Measurements from ENCODE around the gene RBMS3.
A peak's percentile ranks its signal among the peaks of the same experiment; 100 is the strongest.

The RBMS3 gene

GRCh38 chr3:29331456-29332194 is 50.8 kb downstream of the RBMS3 start:
- Histone ChIP-seq H3K9me3 (ENCODE audit: control extremely low read depth in 1 of 5, control insufficient read depth in 4 of 5, insufficient read depth in 2 of 5, low read depth in 1 of 5, low read length in 4 of 5) (no peaks in the 10 kb centered on the region), H3K4me1 (ENCODE audit: control extremely low read depth in 1 of 4, control insufficient read depth in 4 of 4, insufficient read depth in 4 of 4, low read length in 3 of 4) (peaks cover 0 to 8% (median 0%) of the 10 kb centered on the region in 4 experiments), H3K27me3 (replicated peaks in 2 of 5; ENCODE audit: control insufficient read depth in 4 of 5, insufficient read depth in 5 of 5, low read length in 4 of 5) (no peaks in the 10 kb centered on the region), H3K4me3 (ENCODE audit: control insufficient read depth in 1 of 7, extremely low read depth in 1 of 7, insufficient read depth in 4 of 7, low read depth in 2 of 7, low read length in 6 of 7) (no peak overlapping the region), H3K36me3 (ENCODE audit: control insufficient read depth in 4 of 4, insufficient read depth in 4 of 4, low read length in 3 of 4) (no peaks in the 10 kb centered on the region), H3K27ac (ENCODE audit: insufficient read depth in 1 of 2, low read depth in 1 of 2, low read length in 2 of 2, poor library complexity in 1 of 2, severe bottlenecking in 2 of 2) (no peak overlapping the region)
- ChIA-PET CTCF (interaction anchor here (1.6 kb wide), 1 partner anchor 14 kb away, joined by 3 read pairs; no protein-coding TSS in a partner anchor), POLR2A (no interaction called here)
- no peak for DNase-seq
- WGBS (ENCODE audit: insufficient coverage): 92% methylated on average over 5 of the region's 5 CpGs

GRCh38 chr3:29332195-29332637 is 51.3 kb downstream of the RBMS3 start:
- ChIA-PET CTCF (interaction anchor here (1.6 kb wide), 1 partner anchor 15 kb away, joined by 3 read pairs; no protein-coding TSS in a partner anchor), POLR2A (no interaction called here)
- Histone ChIP-seq H3K27me3 (replicated peaks in 2 of 5; ENCODE audit: control insufficient read depth in 4 of 5, insufficient read depth in 5 of 5, low read length in 4 of 5) (no peaks in the 10 kb centered on the region), H3K9me3 (ENCODE audit: control extremely low read depth in 1 of 5, control insufficient read depth in 4 of 5, insufficient read depth in 2 of 5, low read depth in 1 of 5, low read length in 4 of 5) (no peaks in the 10 kb centered on the region), H3K36me3 (ENCODE audit: control insufficient read depth in 4 of 4, insufficient read depth in 4 of 4, low read length in 3 of 4) (no peaks in the 10 kb centered on the region), H3K4me3 (ENCODE audit: control insufficient read depth in 1 of 7, extremely low read depth in 1 of 7, insufficient read depth in 4 of 7, low read depth in 2 of 7, low read length in 6 of 7) (no peak overlapping the region), H3K27ac (ENCODE audit: insufficient read depth in 1 of 2, low read depth in 1 of 2, low read length in 2 of 2, poor library complexity in 1 of 2, severe bottlenecking in 2 of 2) (no peak overlapping the region), H3K4me1 (ENCODE audit: control extremely low read depth in 1 of 4, control insufficient read depth in 4 of 4, insufficient read depth in 4 of 4, low read length in 3 of 4) (peaks cover 0 to 8% (median 0%) of the 10 kb centered on the region in 4 experiments)
- 80% methylated on average over 1 of the region's 2 CpGs for WGBS (ENCODE audit: insufficient coverage)
- DNase-seq: no peak

- Histone ChIP-seq H3K4me1 (ENCODE audit: control extremely low read depth in 1 of 4, control insufficient read depth in 4 of 4, insufficient read depth in 4 of 4, low read length in 3 of 4) (peaks cover 0 to 8% (median 0%) of the 10 kb centered on the region in 4 experiments), H3K36me3 (ENCODE audit: control insufficient read depth in 4 of 4, insufficient read depth in 4 of 4, low read length in 3 of 4) (no peaks in the 10 kb centered on the region), H3K9me3 (ENCODE audit: control extremely low read depth in 1 of 5, control insufficient read depth in 4 of 5, insufficient read depth in 2 of 5, low read depth in 1 of 5, low read length in 4 of 5) (no peaks in the 10 kb centered on the region), H3K4me3 (ENCODE audit: control insufficient read depth in 1 of 7, extremely low read depth in 1 of 7, insufficient read depth in 4 of 7, low read depth in 2 of 7, low read length in 6 of 7) (no peak overlapping the region), H3K27me3 (replicated peaks in 2 of 5; ENCODE audit: control insufficient read depth in 4 of 5, insufficient read depth in 5 of 5, low read length in 4 of 5) (no peaks in the 10 kb centered on the region), H3K27ac (ENCODE audit: insufficient read depth in 1 of 2, low read depth in 1 of 2, low read length in 2 of 2, poor library complexity in 1 of 2, severe bottlenecking in 2 of 2) (no peak overlapping the region)
- no peak for DNase-seq
- POLR2A ChIA-PET: no interaction called here
- WGBS (ENCODE audit: insufficient coverage): 100% methylated on average over 1 of the region's 3 CpGs
- CTCF ChIA-PET: no interaction called here
Measured at GRCh38 chr3:29333576-29333975, 52.7 kb downstream of the RBMS3 start.

DNA sequence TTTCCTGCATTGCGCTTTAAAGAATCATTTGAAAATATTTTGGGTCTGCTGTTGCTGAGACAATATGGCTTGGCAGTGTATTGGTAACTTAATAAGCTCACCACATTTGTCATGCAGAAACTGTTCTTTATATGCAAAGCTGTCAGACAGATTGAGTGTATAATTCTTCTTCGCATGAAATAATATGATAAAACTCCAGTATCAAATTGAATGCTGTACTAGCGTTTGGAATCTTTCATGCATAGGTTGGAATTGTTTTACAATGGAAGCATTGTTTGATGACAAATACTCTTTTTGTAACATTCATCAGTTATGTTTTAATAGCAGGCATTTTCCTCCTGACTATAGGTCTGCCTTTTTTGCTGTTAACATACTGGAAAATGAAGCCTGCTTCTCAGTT is 53.8 kb downstream of the RBMS3 start:
- no peak for DNase-seq
- WGBS (ENCODE audit: insufficient coverage): 100% methylated on average over 1 of the region's 3 CpGs
- CTCF ChIA-PET: no interaction called here
- Histone ChIP-seq H3K27ac (ENCODE audit: insufficient read depth in 1 of 2, low read depth in 1 of 2, low read length in 2 of 2, poor library complexity in 1 of 2, severe bottlenecking in 2 of 2) (no peak overlapping the region), H3K27me3 (replicated peaks in 2 of 5; ENCODE audit: control insufficient read depth in 4 of 5, insufficient read depth in 5 of 5, low read length in 4 of 5) (no peaks in the 10 kb centered on the region), H3K4me1 (ENCODE audit: control extremely low read depth in 1 of 4, control insufficient read depth in 4 of 4, insufficient read depth in 4 of 4, low read length in 3 of 4) (peaks cover 0 to 8% (median 0%) of the 10 kb centered on the region in 4 experiments), H3K4me3 (ENCODE audit: control insufficient read depth in 1 of 7, extremely low read depth in 1 of 7, insufficient read depth in 4 of 7, low read depth in 2 of 7, low read length in 6 of 7) (no peak overlapping the region), H3K9me3 (ENCODE audit: control extremely low read depth in 1 of 5, control insufficient read depth in 4 of 5, insufficient read depth in 2 of 5, low read depth in 1 of 5, low read length in 4 of 5) (no peaks in the 10 kb centered on the region), H3K36me3 (ENCODE audit: control insufficient read depth in 4 of 4, insufficient read depth in 4 of 4, low read length in 3 of 4) (no peaks in the 10 kb centered on the region)
- POLR2A ChIA-PET: no interaction called here

GRCh38 chr3:29335438-29335837 is 54.6 kb downstream of the RBMS3 start:
- CTCF ChIA-PET: no interaction called here
- 2% methylated on average over 5 of the region's 6 CpGs for WGBS (ENCODE audit: insufficient coverage)
- Histone ChIP-seq H3K27ac (ENCODE audit: insufficient read depth in 1 of 2, low read depth in 1 of 2, low read length in 2 of 2, poor library complexity in 1 of 2, severe bottlenecking in 2 of 2) (no peak overlapping the region), H3K27me3 (replicated peaks in 2 of 5; ENCODE audit: control insufficient read depth in 4 of 5, insufficient read depth in 5 of 5, low read length in 4 of 5) (no peaks in the 10 kb centered on the region), H3K36me3 (ENCODE audit: control insufficient read depth in 4 of 4, insufficient read depth in 4 of 4, low read length in 3 of 4) (no peaks in the 10 kb centered on the region), H3K9me3 (ENCODE audit: control extremely low read depth in 1 of 5, control insufficient read depth in 4 of 5, insufficient read depth in 2 of 5, low read depth in 1 of 5, low read length in 4 of 5) (no peaks in the 10 kb centered on the region), H3K4me1 (ENCODE audit: control extremely low read depth in 1 of 4, control insufficient read depth in 4 of 4, insufficient read depth in 4 of 4, low read length in 3 of 4) (peaks cover 0 to 8% (median 0%) of the 10 kb centered on the region in 4 experiments), H3K4me3 (ENCODE audit: control insufficient read depth in 1 of 7, extremely low read depth in 1 of 7, insufficient read depth in 4 of 7, low read depth in 2 of 7, low read length in 6 of 7) (peak overlapping the region in 1 of 7 experiments; percentile 23)
- POLR2A ChIA-PET: interaction anchor here (0.5 kb wide), 1 partner anchor 11 kb away, joined by 3 read pairs; no protein-coding TSS in a partner anchor
- peak; percentile 5 to 69 (median 65) for DNase-seq

- no peak for DNase-seq
- WGBS (ENCODE audit: insufficient coverage): no CpG with 5 or more reads among the region's 4 CpGs
- Histone ChIP-seq H3K27ac (ENCODE audit: insufficient read depth in 1 of 2, low read depth in 1 of 2, low read length in 2 of 2, poor library complexity in 1 of 2, severe bottlenecking in 2 of 2) (no peak overlapping the region), H3K4me1 (ENCODE audit: control extremely low read depth in 1 of 4, control insufficient read depth in 4 of 4, insufficient read depth in 4 of 4, low read length in 3 of 4) (peaks cover 0 to 8% (median 0%) of the 10 kb centered on the region in 4 experiments), H3K27me3 (replicated peaks in 2 of 5; ENCODE audit: control insufficient read depth in 4 of 5, insufficient read depth in 5 of 5, low read length in 4 of 5) (no peaks in the 10 kb centered on the region), H3K4me3 (ENCODE audit: control insufficient read depth in 1 of 7, extremely low read depth in 1 of 7, insufficient read depth in 4 of 7, low read depth in 2 of 7, low read length in 6 of 7) (no peak overlapping the region), H3K36me3 (ENCODE audit: control insufficient read depth in 4 of 4, insufficient read depth in 4 of 4, low read length in 3 of 4) (no peaks in the 10 kb centered on the region), H3K9me3 (ENCODE audit: control extremely low read depth in 1 of 5, control insufficient read depth in 4 of 5, insufficient read depth in 2 of 5, low read depth in 1 of 5, low read length in 4 of 5) (no peaks in the 10 kb centered on the region)
- ChIA-PET CTCF (no interaction called here), POLR2A (no interaction called here)
Measured at GRCh38 chr3:29335943-29336342, 55.1 kb downstream of the RBMS3 start.

DNA sequence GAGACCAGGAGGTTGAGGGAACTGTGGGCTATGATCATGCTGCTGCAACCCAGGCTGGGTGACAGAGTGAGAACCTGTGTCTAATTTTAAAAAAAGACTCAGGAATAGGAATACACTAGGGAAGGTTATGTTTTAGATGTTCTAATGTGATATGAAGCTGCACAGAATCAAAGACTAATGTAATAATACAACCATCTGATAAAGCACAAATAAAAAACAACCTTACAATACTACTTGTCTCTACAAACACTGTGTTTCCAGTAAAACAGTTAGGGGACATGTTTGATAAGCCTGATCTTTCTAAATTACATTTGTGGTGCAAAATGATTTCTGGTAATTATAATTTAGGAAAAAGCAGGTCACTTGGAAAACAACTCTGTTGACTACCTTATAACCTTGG is 56.7 kb downstream of the RBMS3 start:
- Histone ChIP-seq H3K27ac (ENCODE audit: insufficient read depth in 1 of 2, low read depth in 1 of 2, low read length in 2 of 2, poor library complexity in 1 of 2, severe bottlenecking in 2 of 2) (no peak overlapping the region), H3K4me1 (ENCODE audit: control extremely low read depth in 1 of 4, control insufficient read depth in 4 of 4, insufficient read depth in 4 of 4, low read length in 3 of 4) (peaks cover 0 to 8% (median 0%) of the 10 kb centered on the region in 4 experiments), H3K36me3 (ENCODE audit: control insufficient read depth in 4 of 4, insufficient read depth in 4 of 4, low read length in 3 of 4) (no peaks in the 10 kb centered on the region), H3K9me3 (ENCODE audit: control extremely low read depth in 1 of 5, control insufficient read depth in 4 of 5, insufficient read depth in 2 of 5, low read depth in 1 of 5, low read length in 4 of 5) (no peaks in the 10 kb centered on the region), H3K27me3 (replicated peaks in 2 of 5; ENCODE audit: control insufficient read depth in 4 of 5, insufficient read depth in 5 of 5, low read length in 4 of 5) (no peaks in the 10 kb centered on the region), H3K4me3 (ENCODE audit: control insufficient read depth in 1 of 7, extremely low read depth in 1 of 7, insufficient read depth in 4 of 7, low read depth in 2 of 7, low read length in 6 of 7) (no peak overlapping the region)
- ChIA-PET CTCF (no interaction called here), POLR2A (no interaction called here)
- no peak for DNase-seq
